K562 (cell line): ENCODE data around the gene NCAPG2. TPM values are rescaled to one million over a fixed set of nuclear protein-coding genes. Genes with fewer than 3 reads are reported as not detected.

Experiments used
- ATAC-seq: fragments of 200-7000 bp; cut with Tn5 transposase; 3 replicates; pipeline ENCODE4 v1.9.1; 2020; ENCODE audit warnings: moderate library complexity
- BruUV-seq: library from RNA; stranded (reverse); fragments of 400-500 nt; replicated peaks from 2 replicates; lab custom pipeline; 2021; lab: Mats Ljungman, UMichigan
- CTCF ChIA-PET: fragments of 300-600 bp; formaldehyde crosslinking; extraction: SDS; loops from one replicate; lab custom pipeline; 2021; ENCODE audit warnings: low intra/inter-chr PET ratio; lab: Yijun Ruan, JAX
- POLR2A ChIA-PET: fragments of 300-600, 350-650 bp; sonication (Branson Sonifier 250); formaldehyde crosslinking; extraction: SDS; loops from one replicate; lab custom pipeline; 2021; ENCODE audit warnings: antibody characterized with exemption, inconsistent platforms; lab: Yijun Ruan, JAX
- DNase-seq, 4 experiments: peaks; one replicate each; pipeline versions ENCODE4 v3.0.0 to v3.0.0-alpha.2; 2011 to 2018; ENCODE audit warnings: low spot score in 3 of 4, mixed read lengths in 3 of 4; ENCODE audit errors: extremely low read depth in 1 of 4
- FAIRE-seq: peaks from 2 replicates; lab custom pipeline; 2011; peaks lifted over from hg19 to GRCh38; lab: Jason Lieb, UNC
- H2AFZ ChIP-seq: 2 replicates; pipeline ENCODE4 v1.6.0; 2011; ENCODE audit warnings: low read depth, low read length, control low read depth, inconsistent platforms
- H3K27ac ChIP-seq: fragments of 200-600 bp; 3 replicates; pipeline ENCODE4 v1.8.0; 2011; ENCODE audit warnings: low read depth, mild to moderate bottlenecking, control low read depth, inconsistent platforms, low read length, moderate library complexity, mixed read lengths; ENCODE audit errors: extremely low read depth
- H3K27me3 ChIP-seq, 2 experiments: fragments of 300-600 bp in 1 of 2; 2 replicates in 1 of 2; 3 replicates in 1 of 2; pipeline versions ENCODE4 v1.6.0 to v1.8.0; 2011; ENCODE audit warnings: inconsistent platforms in 2 of 2, low read length in 2 of 2, mild to moderate bottlenecking in 1 of 2, mixed read lengths in 1 of 2, moderate library complexity in 1 of 2; ENCODE audit not compliant: control insufficient read depth in 2 of 2, insufficient read depth in 2 of 2
- H3K36me3 ChIP-seq: fragments of 300-600 bp; 3 replicates; pipeline ENCODE4 v1.8.0; 2011; ENCODE audit warnings: mild to moderate bottlenecking, low read length, inconsistent platforms; ENCODE audit not compliant: control insufficient read depth, insufficient read depth
- H3K4me1 ChIP-seq, 2 experiments: fragments of 200-600 bp in 1 of 2; replicated peaks in 1 of 2; 2 replicates in 1 of 2; 3 replicates in 1 of 2; pipeline versions ENCODE4 v1.5.1 to v1.8.0; 2011; ENCODE audit warnings: inconsistent platforms in 2 of 2, low read length in 2 of 2, mild to moderate bottlenecking in 1 of 2, mixed read lengths in 1 of 2, moderate library complexity in 1 of 2; ENCODE audit not compliant: control insufficient read depth in 2 of 2, insufficient read depth in 2 of 2
- H3K4me2 ChIP-seq: 2 replicates; pipeline ENCODE4 v1.6.1; 2011; ENCODE audit warnings: low read length, control low read depth, inconsistent platforms, mixed read lengths; ENCODE audit not compliant: insufficient read depth
- H3K4me3 ChIP-seq: fragments of 200-600 bp; sonication (generic), shearing (Covaris generic); 2 replicates; pipeline ENCODE4 v1.5.1; 2016; ENCODE audit warnings: control low read depth, inconsistent platforms
- H3K79me2 ChIP-seq: fragments of 200-600 bp; 3 replicates; pipeline ENCODE4 v1.8.0; 2011; ENCODE audit warnings: low read length, inconsistent platforms; ENCODE audit not compliant: control insufficient read depth, insufficient read depth
- H3K9ac ChIP-seq, 2 experiments: 2 replicates each; pipeline versions ENCODE4 v1.6.0 to v1.6.1; 2011; ENCODE audit warnings: low read depth in 2 of 2, low read length in 2 of 2, control low read depth in 1 of 2, inconsistent platforms in 1 of 2, mild to moderate bottlenecking in 1 of 2, mixed read lengths in 1 of 2; ENCODE audit not compliant: insufficient read depth in 1 of 2
- H3K9me1 ChIP-seq: one replicate; pipeline ENCODE4 v1.6.0; 2011; ENCODE audit warnings: inconsistent platforms, mild to moderate bottlenecking, low read length, moderate library complexity; ENCODE audit not compliant: control insufficient read depth, insufficient read depth
- H3K9me3 ChIP-seq: replicated peaks from 2 replicates; pipeline ENCODE4 v1.5.1; 2011; ENCODE audit warnings: low read depth, low read length, inconsistent platforms; ENCODE audit not compliant: control insufficient read depth, insufficient read depth
- H4K20me1 ChIP-seq: replicated peaks from 2 replicates; pipeline ENCODE4 v1.6.1; 2011; ENCODE audit warnings: low read length, inconsistent platforms, mixed read lengths; ENCODE audit not compliant: control insufficient read depth, insufficient read depth
- EGR1 ChIP-seq: fragments of 450-650 bp; conservative IDR thresholded peaks from 2 replicates; pipeline ENCODE4 v1.6.1; 2017; ENCODE audit warnings: mild to moderate bottlenecking
- KDM2B ChIP-seq: fragments of 250-450 bp; sonication (Bioruptor Pico); IDR thresholded peaks from 2 replicates; pipeline ENCODE4 v1.8.0; 2021; ENCODE audit warnings: mild to moderate bottlenecking, moderate library complexity
- NRF1 ChIP-seq, 2 experiments: fragments of 450-650 bp; IDR thresholded peaks in 1 of 2; conservative IDR thresholded peaks in 1 of 2; 2 replicates each; pipeline ENCODE4 v1.6.1; 2014; ENCODE audit warnings: mild to moderate bottlenecking in 2 of 2
- RBM14 ChIP-seq: fragments of 200-400 bp; formaldehyde crosslinking; IDR thresholded peaks from 2 replicates; pipeline ENCODE4 v1.6.1; 2018; ENCODE audit warnings: low read depth, mild to moderate bottlenecking, low read length, moderate library complexity, borderline replicate concordance; ENCODE audit not compliant: insufficient read depth
- THAP7 ChIP-seq: fragments of 250-450 bp; sonication (Bioruptor Pico); IDR thresholded peaks from 2 replicates; pipeline ENCODE4 v1.5.0; 2021
- ZEB2 ChIP-seq: fragments of 450-650 bp; IDR thresholded peaks from 2 replicates; pipeline ENCODE4 v1.6.1; 2016
- WGBS: fragments of 100-300 bp; shearing (Covaris generic); methylation state at CpG from one replicate; pipeline ENCODE4 v1.1.6; 2016; ENCODE audit warnings: low coverage, mixed read lengths; ENCODE audit not compliant: insufficient coverage; ENCODE audit errors: missing lambda C conversion rate; 5-methylcytosine and 5-hydroxymethylcytosine counted together
- in situ Hi-C: fragments of 300-500 bp; cut with MboI; formaldehyde crosslinking; loops from 4 replicates; pipeline ENCODE4 v1.15.0; 2018; ENCODE audit warnings: inconsistent platforms, mixed read lengths
- intact Hi-C: fragments of 100-400 bp; cut with micrococcal nuclease; formaldehyde crosslinking; loops from 2 replicates; pipeline ENCODE4 v1.14.2; 2022
- polyA plus RNA-seq, 8 experiments: library from polyadenylated mRNA; depleted of rRNA in 4 of 8; stranded (reverse) in 5 of 8; unstranded in 3 of 8; fragments of >200 nt; fragmentation: Nextera tagmentation in 2 of 8; fragmentation: Illumina TruSeq in 1 of 8; extraction: Ambion mirVana in 2 of 8; extraction: Trizol in 1 of 8; gene quantifications; 2 replicates each; pipeline versions ENCODE4 v1.2.1 to v1.2.3, GENCODE V29; 2011 to 2014; ENCODE audit warnings: inconsistent platforms in 1 of 8, missing spikeins in 1 of 8
- total RNA-seq, 7 experiments: library from RNA; depleted of rRNA in 6 of 7; stranded (reverse); fragments of >200 nt in 6 of 7; fragmentation: Illumina TruSeq in 2 of 7; extraction: Trizol in 2 of 7; gene quantifications; 2 replicates each; pipeline versions ENCODE4 v1.2.1 to v1.2.3, GENCODE V29; 2011 to 2021; ENCODE audit warnings: low replicate concordance in 1 of 7

NCAPG2 gene
- total and polyA plus RNA-seq, 9 of the 15 experiments (the other 6 are each of a cell fraction or from before 2014, with no cell fraction given) = 21.5 to 127 (median 86.1) TPM

- DNase-seq (no peak), ATAC-seq (no peak), FAIRE-seq (no peak)
- Histone ChIP-seq H3K36me3 (no peaks in the 10 kb centered on the region), H3K9ac (no peak overlapping the region), H3K27ac (no peak overlapping the region), H3K79me2 (no peaks in the 10 kb centered on the region), H3K4me3 (no peak overlapping the region), H2AFZ (no peak overlapping the region), H3K27me3 (peaks cover 45 to 71% of the 10 kb centered on the region in 2 experiments), H3K9me3 (0 out of 2 replicates have a peak, but pooled peaks cover 2% of the 10 kb centered on the region), H3K4me2 (no peak overlapping the region), H4K20me1 (peaks cover 5% of the 10 kb centered on the region), H3K9me1 (no peaks in the 10 kb centered on the region), H3K4me1 (peaks cover 0 to 22% of the 10 kb centered on the region in 2 experiments; a peak in 2 of 5 replicates)
- intact Hi-C loops = no loop called here
- TF ChIP-seq ZEB2 (no peak), RBM14 (no peak)
- ChIA-PET CTCF (no interaction called here), POLR2A (no interaction called here)
- in situ Hi-C loops = no loop called here
- BruUV-seq = no TSS peak
- WGBS = 8% methylated on average over 16 of the region's 16 CpGs
These were observed 115.6 kb downstream of the NCAPG2 start for GRCh38 chr7:158588878-158589442.

DNA sequence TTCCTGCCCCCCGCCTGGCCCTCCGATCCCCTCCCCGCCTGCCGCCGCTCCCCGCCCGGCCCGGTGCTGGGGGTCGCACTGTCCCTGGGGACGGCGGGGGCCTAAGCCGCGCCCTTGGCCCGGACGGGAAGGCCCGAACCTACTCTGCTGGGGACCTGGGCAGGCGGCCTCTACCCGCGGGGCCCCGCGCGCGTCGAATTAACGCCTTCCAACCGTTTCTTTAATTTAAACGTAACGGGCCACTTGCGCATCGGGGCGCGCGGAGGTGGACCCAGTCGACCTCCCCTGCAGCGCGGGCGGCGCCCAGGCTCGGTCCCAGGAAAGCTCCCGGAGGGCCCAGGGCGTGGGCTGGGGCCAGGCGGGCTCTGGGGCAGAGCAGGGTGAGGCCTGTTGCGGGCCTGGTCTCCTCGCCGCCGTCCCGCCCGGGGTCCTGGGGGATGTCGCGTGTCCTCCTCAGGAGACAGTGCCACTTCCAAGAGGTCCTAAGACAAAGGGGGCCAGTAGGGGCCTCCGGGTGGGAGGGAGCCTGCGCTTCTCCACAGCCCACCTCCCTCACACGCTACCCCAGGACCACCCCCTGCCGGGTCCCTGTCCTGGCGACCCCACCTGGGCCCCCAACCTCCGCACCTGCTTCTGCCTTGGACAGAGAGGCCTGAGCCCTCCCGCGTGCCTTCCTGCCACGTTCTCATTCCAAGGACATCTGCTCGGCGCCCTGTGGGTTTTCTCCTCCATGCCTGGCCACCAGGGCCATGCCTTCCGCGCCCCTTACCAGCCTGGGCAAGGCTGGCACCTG lies 116.3 kb downstream of the NCAPG2 start:
- H3K9me3 ChIP-seq = no peaks in the 10 kb centered on the region
- no peaks in the 10 kb centered on the region for H3K36me3 ChIP-seq
- H3K9ac ChIP-seq = peak overlapping the region in 1 of 2 experiments; percentile 53; a peak in 2 of 4 replicates
- H3K4me2 ChIP-seq = no peak overlapping the region
- peaks cover 0 to 22% of the 10 kb centered on the region in 2 experiments; a peak in 2 of 5 replicates for H3K4me1 ChIP-seq
- intact Hi-C loops = no loop called here
- WGBS = 12% methylated on average over 59 of the region's 63 CpGs
- no peaks in the 10 kb centered on the region for H3K79me2 ChIP-seq
- H3K4me3 ChIP-seq = peak overlapping the region; percentile 25; the same call in 1 of the 2 replicates
- peaks cover 52 to 78% of the 10 kb centered on the region in 2 experiments for H3K27me3 ChIP-seq
- FAIRE-seq (no peak), DNase-seq (no peak), ATAC-seq (peak; percentile 6)
- in situ Hi-C loops = no loop called here
- BruUV-seq = no TSS peak
- ChIA-PET POLR2A (no interaction called here), CTCF (no interaction called here)
- H4K20me1 ChIP-seq = peaks cover 8% of the 10 kb centered on the region
- no peak overlapping the region for H3K27ac ChIP-seq
- H2AFZ ChIP-seq = no peak overlapping the region
- no peaks in the 10 kb centered on the region for H3K9me1 ChIP-seq
- TF ChIP-seq KDM2B (CRISPR knock-in tag) = peak; percentile 82; the same call in 1 of the 2 replicates
- 0 out of 2 replicates have a peak, but pooled peaks have one; percentile 19 for TF ChIP-seq EGR1
- 0 out of 2 replicates have a peak, but pooled peaks have one; percentile 39 for TF ChIP-seq RBM14
- TF ChIP-seq THAP7 (CRISPR knock-in tag) = no peak
- TF ChIP-seq NRF1 (conservative IDR thresholded peaks at IDR 0.05 in 1 of 2, IDR thresholded peaks at IDR 0.05 in 1 of 2) = peak in 1 of 2 experiments; percentile 23; a peak in 1 of 4 replicates
